Suprapubic skin (tissue), 4 donors: ENCODE data around the gene SPATA20. TPM values are rescaled to one million over a fixed set of nuclear protein-coding genes. Genes with fewer than 3 reads are reported as not detected.

Experiments used
- DNase-seq, 2 donors: peaks; one replicate each; pipeline ENCODE4 v3.0.0-alpha.2; 2019; ENCODE audit warnings: low spot score in 2 of 2
- H3K27ac ChIP-seq: fragments of 200-600 bp; sonication (generic); one replicate; pipeline ENCODE4 v1.5.1; 2019
- H3K27me3 ChIP-seq: fragments of 200-600 bp; sonication (generic); one replicate; pipeline ENCODE4 v1.5.1; 2019
- H3K36me3 ChIP-seq: fragments of 200-600 bp; sonication (generic); one replicate; pipeline ENCODE4 v1.5.1; 2019
- H3K4me1 ChIP-seq: fragments of 200-600 bp; sonication (generic); one replicate; pipeline ENCODE4 v1.5.1; 2019
- H3K4me3 ChIP-seq: fragments of 200-600 bp; sonication (generic); one replicate; pipeline ENCODE4 v1.5.1; 2019; ENCODE audit warnings: mild to moderate bottlenecking
- H3K9me3 ChIP-seq: fragments of 200-600 bp; sonication (generic); one replicate; pipeline ENCODE4 v1.5.1; 2019
- CTCF ChIP-seq, 2 donors: fragments of 200-600 bp in 1 of 2; fragments of 450-650 bp in 1 of 2; sonication (generic) in 1 of 2; IDR thresholded peaks; one replicate each; pipeline ENCODE4 v1.5.1; 2016 to 2019; ENCODE audit warnings: antibody characterized with exemption in 2 of 2, mild to moderate bottlenecking in 1 of 2, moderate library complexity in 1 of 2
- EP300 ChIP-seq: sonication (generic); formaldehyde crosslinking; IDR thresholded peaks from one replicate; pipeline ENCODE4 v1.6.1; 2017; ENCODE audit warnings: antibody characterized with exemption
- POLR2A ChIP-seq, 2 donors: fragments of 450-650 bp; IDR thresholded peaks; one replicate each; pipeline ENCODE4 v1.6.1; 2017; ENCODE audit warnings: antibody characterized with exemption in 2 of 2, mild to moderate bottlenecking in 2 of 2, moderate library complexity in 2 of 2
- POLR2AphosphoS5 ChIP-seq, 3 donors: sonication (generic); formaldehyde crosslinking; IDR thresholded peaks; one replicate each; pipeline ENCODE4 v1.6.1; 2017; ENCODE audit warnings: antibody characterized with exemption in 3 of 3
- WGBS: methylation state at CpG from one replicate; pipeline ENCODE4 v1.1.5; 2018; 5-methylcytosine and 5-hydroxymethylcytosine counted together
- total RNA-seq, 4 donors: library from RNA; depleted of rRNA; stranded (reverse); fragments of >200 nt; gene quantifications; one replicate each; pipeline ENCODE4 v1.1.0, GENCODE V29; 2016

SPATA20 gene
- total RNA-seq, 4 donors from 2014 or later, result 36.5 to 75.4 (median 50.9) TPM

GRCh38 chr17:50563092-50563511, 16.1 kb downstream of the SPATA20 start:
- peaks cover 66% of the 10 kb centered on the region for H3K4me1 ChIP-seq
- no peaks in the 10 kb centered on the region for H3K36me3 ChIP-seq
- 71% methylated on average over 4 of the region's 4 CpGs for WGBS
- H3K4me3 ChIP-seq, result no peak overlapping the region
- no peaks in the 10 kb centered on the region for H3K9me3 ChIP-seq
- no peak overlapping the region for H3K27ac ChIP-seq
- TF ChIP-seq CTCF (IDR thresholded peaks at IDR 0.05) (no peak), EP300 (no peak), POLR2A (IDR thresholded peaks at IDR 0.05) (no peak), POLR2AphosphoS5 (IDR thresholded peaks at IDR 0.05) (no peak)
- peaks cover 52% of the 10 kb centered on the region for H3K27me3 ChIP-seq
- DNase-seq, result no peak

- Histone ChIP-seq H3K27ac (peak overlapping the region; percentile 64), H3K4me1 (peaks cover 48% of the 10 kb centered on the region), H3K4me3 (peak overlapping the region; percentile 13), H3K9me3 (no peaks in the 10 kb centered on the region), H3K36me3 (no peaks in the 10 kb centered on the region), H3K27me3 (peaks cover 39% of the 10 kb centered on the region)
- TF ChIP-seq POLR2AphosphoS5 (IDR thresholded peaks at IDR 0.05) (peak in 1 of 3 donors; percentile 32), CTCF (IDR thresholded peaks at IDR 0.05) (no peak), EP300 (no peak)
- DNase-seq, result peak; percentile 92
- 9% methylated on average over 18 of the region's 19 CpGs for WGBS
Measured at GRCh38 chr17:50564916-50565315, 17.9 kb downstream of the SPATA20 start.

GRCh38 chr17:50565402-50566350, 18.7 kb downstream of the SPATA20 start:
- 26% methylated on average over 10 of the region's 10 CpGs for WGBS
- no peak overlapping the region for H3K4me3 ChIP-seq
- no peaks in the 10 kb centered on the region for H3K36me3 ChIP-seq
- no peak overlapping the region for H3K27ac ChIP-seq
- H3K27me3 ChIP-seq, result peaks cover 33% of the 10 kb centered on the region
- TF ChIP-seq CTCF (IDR thresholded peaks at IDR 0.05), result no peak
- no peak for TF ChIP-seq POLR2A (IDR thresholded peaks at IDR 0.05)
- TF ChIP-seq EP300, result no peak
- no peak for TF ChIP-seq POLR2AphosphoS5 (IDR thresholded peaks at IDR 0.05)
- peaks cover 42% of the 10 kb centered on the region for H3K4me1 ChIP-seq
- H3K9me3 ChIP-seq, result no peaks in the 10 kb centered on the region
- no peak for DNase-seq

- DNase-seq, result no peak
- H3K4me1 ChIP-seq, result peaks cover 30% of the 10 kb centered on the region
- no peak overlapping the region for H3K4me3 ChIP-seq
- peaks cover 21% of the 10 kb centered on the region for H3K27me3 ChIP-seq
- TF ChIP-seq POLR2AphosphoS5 (IDR thresholded peaks at IDR 0.05) (no peak), CTCF (IDR thresholded peaks at IDR 0.05) (no peak), POLR2A (IDR thresholded peaks at IDR 0.05) (no peak), EP300 (no peak)
- H3K27ac ChIP-seq, result no peak overlapping the region
- H3K9me3 ChIP-seq, result no peaks in the 10 kb centered on the region
- 30% methylated on average over 2 of the region's 2 CpGs for WGBS
- H3K36me3 ChIP-seq, result no peaks in the 10 kb centered on the region
Measured at GRCh38 chr17:50566886-50567285, 19.9 kb downstream of the SPATA20 start.

- no peak overlapping the region for H3K4me3 ChIP-seq
- H3K36me3 ChIP-seq, result no peaks in the 10 kb centered on the region
- H3K9me3 ChIP-seq, result no peaks in the 10 kb centered on the region
- H3K4me1 ChIP-seq, result peaks cover 15% of the 10 kb centered on the region
- no peak for DNase-seq
- no peak for TF ChIP-seq CTCF (IDR thresholded peaks at IDR 0.05)
- TF ChIP-seq EP300, result no peak
- TF ChIP-seq POLR2A (IDR thresholded peaks at IDR 0.05), result no peak
- TF ChIP-seq POLR2AphosphoS5 (IDR thresholded peaks at IDR 0.05), result no peak
- peaks cover 3% of the 10 kb centered on the region for H3K27me3 ChIP-seq
- WGBS, result 70% methylated on average over 6 of the region's 12 CpGs
- H3K27ac ChIP-seq, result no peak overlapping the region
Measured at GRCh38 chr17:50568659-50569058, 21.7 kb downstream of the SPATA20 start.
